Hepatocyte (in vitro differentiated cells): Measurements from ENCODE around the gene RGS8. TPM values are rescaled to one million over a fixed set of nuclear protein-coding genes. Genes with fewer than 3 reads are reported as not detected.

Source experiments
- DNase-seq: peaks from one replicate; pipeline ENCODE4 v3.0.0-alpha.2; 2016; ENCODE audit warnings: low spot score
- H2AFZ ChIP-seq: fragments of 200-600 bp; sonication (generic); 2 replicates; pipeline ENCODE4 v1.6.0; 2016; ENCODE audit warnings: antibody characterized with exemption, mild to moderate bottlenecking
- H3K27ac ChIP-seq: fragments of 200-600 bp; sonication (generic); 2 replicates; pipeline ENCODE4 v1.5.1; 2016; ENCODE audit warnings: mild to moderate bottlenecking
- H3K27me3 ChIP-seq: fragments of 200-600 bp; sonication (generic); 2 replicates; pipeline ENCODE4 v1.6.1; 2016
- H3K36me3 ChIP-seq: fragments of 200-600 bp; sonication (generic); replicated peaks from 2 replicates; pipeline ENCODE4 v1.5.1; 2016; ENCODE audit warnings: low read depth; ENCODE audit not compliant: insufficient read depth
- H3K4me1 ChIP-seq: fragments of 200-600 bp; sonication (generic); 2 replicates; pipeline ENCODE4 v1.5.1; 2016; ENCODE audit warnings: mild to moderate bottlenecking, moderate library complexity; ENCODE audit not compliant: insufficient read depth
- H3K4me2 ChIP-seq: fragments of 200-600 bp; sonication (generic); 2 replicates; pipeline ENCODE4 v1.6.0; 2016
- H3K4me3 ChIP-seq: fragments of 200-600 bp; sonication (generic); 2 replicates; pipeline ENCODE4 v1.5.1; 2016; ENCODE audit warnings: mild to moderate bottlenecking
- H3K79me2 ChIP-seq: fragments of 200-600 bp; sonication (generic); 2 replicates; pipeline ENCODE4 v1.6.0; 2017; ENCODE audit warnings: mild to moderate bottlenecking
- H3K9me2 ChIP-seq: fragments of 200-600 bp; sonication (generic); replicated peaks from 2 replicates; pipeline ENCODE4 v1.6.0; 2017; ENCODE audit warnings: mild to moderate bottlenecking; ENCODE audit not compliant: insufficient read depth
- H3K9me3 ChIP-seq: fragments of 200-600 bp; sonication (generic); 2 replicates; pipeline ENCODE4 v1.5.1; 2016; ENCODE audit warnings: low read depth, mild to moderate bottlenecking
- H4K20me1 ChIP-seq: fragments of 200-600 bp; sonication (generic); 2 replicates; pipeline ENCODE4 v1.6.0; 2016; ENCODE audit warnings: mild to moderate bottlenecking; ENCODE audit not compliant: insufficient read depth, poor library complexity, severe bottlenecking
- EZH2 ChIP-seq: fragments of 200-600 bp; sonication (generic); IDR thresholded peaks from 2 replicates; pipeline ENCODE4 v1.6.1; 2016; ENCODE audit warnings: antibody characterized with exemption, mild to moderate bottlenecking, borderline replicate concordance
- EZH2phosphoT487 ChIP-seq: fragments of 200-600 bp; sonication (generic); IDR thresholded peaks from one replicate; pipeline ENCODE4 v1.6.1; 2018; ENCODE audit warnings: antibody characterized with exemption, mild to moderate bottlenecking, low read depth, moderate library complexity; ENCODE audit not compliant: unreplicated experiment, severe bottlenecking
- WGBS: methylation state at CpG from one replicate; pipeline ENCODE4 v1.1.6; 2016; ENCODE audit warnings: low lambda C conversion rate; ENCODE audit errors: missing lambda C conversion rate; 5-methylcytosine and 5-hydroxymethylcytosine counted together
- polyA plus RNA-seq: library from polyadenylated mRNA; unstranded; fragments of >200 nt; fragmentation: Nextera tagmentation; extraction: Ambion mirVana; gene quantifications from 2 replicates; pipeline ENCODE4 v1.2.1, GENCODE V29; 2016
- total RNA-seq: library from RNA; depleted of rRNA; stranded (reverse); fragments of >200 nt; gene quantifications from 2 replicates; pipeline ENCODE4 v1.2.3, GENCODE V29; 2014
- TF ChIP-seq, protein P1 (sequence below): fragments of 200-600 bp; sonication (generic); IDR thresholded peaks from 2 replicates; pipeline ENCODE4 v1.5.1; 2016; ENCODE audit warnings: antibody characterized with exemption, mild to moderate bottlenecking; ENCODE audit not compliant: poor library complexity

RGS8 gene
- 0.04 TPM in 1 of 2 replicates, not detected in the other for total RNA-seq
- polyA plus RNA-seq = not detected in 2 replicates

- DNase-seq = no peak
- Histone ChIP-seq H4K20me1 (no peaks in the 10 kb centered on the region), H3K27me3 (no peaks in the 10 kb centered on the region), H3K4me3 (no peak within 1 kb of the TSS), H3K9me2 (no peaks in the 10 kb centered on the region), H2AFZ (no peak within 1 kb of the TSS), H3K4me1 (peaks cover 14% of the 10 kb centered on the region), H3K9me3 (no peaks in the 10 kb centered on the region), H3K36me3 (no peaks in the 10 kb centered on the region), H3K27ac (no peak within 1 kb of the TSS), H3K4me2 (no peak within 1 kb of the TSS), H3K79me2 (no peaks in the 10 kb centered on the region)
- TF ChIP-seq EZH2 = no peak
- TF ChIP-seq, protein P1, sequence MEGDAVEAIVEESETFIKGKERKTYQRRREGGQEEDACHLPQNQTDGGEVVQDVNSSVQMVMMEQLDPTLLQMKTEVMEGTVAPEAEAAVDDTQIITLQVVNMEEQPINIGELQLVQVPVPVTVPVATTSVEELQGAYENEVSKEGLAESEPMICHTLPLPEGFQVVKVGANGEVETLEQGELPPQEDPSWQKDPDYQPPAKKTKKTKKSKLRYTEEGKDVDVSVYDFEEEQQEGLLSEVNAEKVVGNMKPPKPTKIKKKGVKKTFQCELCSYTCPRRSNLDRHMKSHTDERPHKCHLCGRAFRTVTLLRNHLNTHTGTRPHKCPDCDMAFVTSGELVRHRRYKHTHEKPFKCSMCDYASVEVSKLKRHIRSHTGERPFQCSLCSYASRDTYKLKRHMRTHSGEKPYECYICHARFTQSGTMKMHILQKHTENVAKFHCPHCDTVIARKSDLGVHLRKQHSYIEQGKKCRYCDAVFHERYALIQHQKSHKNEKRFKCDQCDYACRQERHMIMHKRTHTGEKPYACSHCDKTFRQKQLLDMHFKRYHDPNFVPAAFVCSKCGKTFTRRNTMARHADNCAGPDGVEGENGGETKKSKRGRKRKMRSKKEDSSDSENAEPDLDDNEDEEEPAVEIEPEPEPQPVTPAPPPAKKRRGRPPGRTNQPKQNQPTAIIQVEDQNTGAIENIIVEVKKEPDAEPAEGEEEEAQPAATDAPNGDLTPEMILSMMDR = no peak
- no peak for TF ChIP-seq EZH2phosphoT487
- WGBS = 68% methylated on average over 18 of the region's 19 CpGs
These were observed at the start of gene RGS8 for GRCh38 chr1:182684116-182684828. Gene RGS8, minus strand, starts transcription at chr1:182684587. Its CDS starts 14,938 bp downstream, at chr1:182669649.

DNA sequence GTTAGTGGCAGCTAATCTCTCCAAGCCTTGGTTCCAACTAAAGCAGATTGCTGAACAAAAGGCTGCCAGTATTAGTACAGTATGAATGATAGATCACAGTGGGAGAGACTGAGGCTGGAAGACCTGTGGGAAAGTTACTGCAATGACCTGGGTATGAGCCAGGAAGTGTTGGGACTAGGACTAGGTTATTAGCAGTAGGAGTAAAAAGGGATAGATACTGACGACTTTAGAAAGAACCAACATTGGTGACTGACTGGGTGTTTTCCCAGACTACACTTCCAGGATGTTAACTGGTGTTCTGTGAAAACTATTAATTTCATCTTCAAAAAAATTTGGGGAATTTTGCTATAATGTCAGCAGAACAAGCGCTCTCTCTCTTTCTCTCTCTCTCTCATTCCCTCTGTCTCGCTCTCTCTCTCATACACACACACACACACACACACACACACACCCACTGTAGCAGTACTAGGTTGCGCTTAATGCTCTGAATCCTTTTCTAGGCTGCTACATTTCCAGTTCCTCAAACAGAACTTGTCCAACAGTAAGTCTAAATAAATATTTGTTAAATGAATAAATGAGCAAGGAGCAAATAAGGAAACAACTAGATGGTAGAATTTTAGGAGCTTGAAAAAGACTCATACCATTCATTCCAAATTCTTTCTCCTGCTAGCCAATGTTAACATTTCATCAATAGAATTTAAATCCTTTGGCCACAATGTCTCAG is 47.6 kb upstream of the RGS8 start:
- H3K9me3 ChIP-seq = no peaks in the 10 kb centered on the region
- no peaks in the 10 kb centered on the region for H4K20me1 ChIP-seq
- TF ChIP-seq EZH2 (no peak), EZH2phosphoT487 (no peak)
- TF ChIP-seq, protein P1 = no peak
- no peak overlapping the region for H3K4me3 ChIP-seq
- H3K9me2 ChIP-seq = no peaks in the 10 kb centered on the region
- no peak overlapping the region for H3K4me2 ChIP-seq
- 82% methylated on average over 4 of the region's 4 CpGs for WGBS
- no peak overlapping the region for H3K27ac ChIP-seq
- no peak overlapping the region for H2AFZ ChIP-seq
- no peaks in the 10 kb centered on the region for H3K36me3 ChIP-seq
- DNase-seq = no peak
- no peaks in the 10 kb centered on the region for H3K4me1 ChIP-seq
- no peaks in the 10 kb centered on the region for H3K79me2 ChIP-seq
- H3K27me3 ChIP-seq = no peaks in the 10 kb centered on the region

GRCh38 chr1:182726912-182727311 is 42.5 kb upstream of the RGS8 start:
- H3K4me3 ChIP-seq = no peak overlapping the region
- H2AFZ ChIP-seq = no peak overlapping the region
- no peak overlapping the region for H3K4me2 ChIP-seq
- no peaks in the 10 kb centered on the region for H4K20me1 ChIP-seq
- H3K9me2 ChIP-seq = no peaks in the 10 kb centered on the region
- no peak for DNase-seq
- no peaks in the 10 kb centered on the region for H3K4me1 ChIP-seq
- no peaks in the 10 kb centered on the region for H3K9me3 ChIP-seq
- H3K27me3 ChIP-seq = no peaks in the 10 kb centered on the region
- WGBS = 82% methylated on average over 1 of the region's 1 CpG
- H3K27ac ChIP-seq = no peak overlapping the region
- no peaks in the 10 kb centered on the region for H3K79me2 ChIP-seq
- H3K36me3 ChIP-seq = no peaks in the 10 kb centered on the region
- TF ChIP-seq EZH2 (no peak), EZH2phosphoT487 (no peak)
- TF ChIP-seq, protein P1 = no peak
